CD4-positive, alpha-beta T cell treated with Interleukin-17A for 1 hour (primary cell): ENCODE results near the gene TKTL1.
"Not testable (repeated sequence)": the region's sequence is repeated elsewhere in the genome, so short reads cannot be mapped to it uniquely, and the experiment has no call there.

Source experiments
- DNase-seq: peaks from one replicate; pipeline ENCODE4 v3.0.0-alpha.2; 2020

The TKTL1 gene

GRCh38 chrX:154310616-154311536 lies 15.3 kb downstream of the TKTL1 start:
- no peak for DNase-seq

- no peak for DNase-seq
Observed at GRCh38 chrX:154312116-154312515, 16.5 kb downstream of the TKTL1 start.

- DNase-seq: peak; percentile 33
Observed at GRCh38 chrX:154313147-154313546, 17.6 kb downstream of the TKTL1 start.

- DNase-seq: no peak
Observed at GRCh38 chrX:154315416-154315815, 19.8 kb downstream of the TKTL1 start.

- DNase-seq: peak; percentile 26
Observed at GRCh38 chrX:154317391-154317995, 21.9 kb downstream of the TKTL1 start.

- no peak for DNase-seq
Observed at GRCh38 chrX:154320406-154320805, 24.8 kb downstream of the TKTL1 start.

- DNase-seq: no peak
Observed at GRCh38 chrX:154321152-154321551, 25.6 kb downstream of the TKTL1 start.

GRCh38 chrX:154321594-154321993 lies 26.0 kb downstream of the TKTL1 start:
- peak; percentile 26 for DNase-seq

GRCh38 chrX:154322890-154323289 lies 27.3 kb downstream of the TKTL1 start:
- no peak for DNase-seq

GRCh38 chrX:154323537-154323936 lies 27.9 kb downstream of the TKTL1 start:
- no peak for DNase-seq

GRCh38 chrX:154325541-154325940 lies 29.9 kb downstream of the TKTL1 start:
- no peak for DNase-seq

GRCh38 chrX:154327038-154327820 lies 31.6 kb downstream of the TKTL1 start:
- DNase-seq: peak; percentile 60

GRCh38 chrX:154328646-154329045 lies 33.1 kb downstream of the TKTL1 start:
- no peak for DNase-seq

- DNase-seq: no peak
Observed at GRCh38 chrX:154329294-154329693, 33.7 kb downstream of the TKTL1 start.

GRCh38 chrX:154332561-154332960 lies 37.0 kb downstream of the TKTL1 start:
- no peak for DNase-seq

GRCh38 chrX:154333116-154333515 lies 37.5 kb downstream of the TKTL1 start:
- DNase-seq: no peak

GRCh38 chrX:154333837-154334271 lies 38.3 kb downstream of the TKTL1 start:
- DNase-seq: no peak

- no peak for DNase-seq
Observed at GRCh38 chrX:154334496-154334895, 38.9 kb downstream of the TKTL1 start.

- DNase-seq: not testable (repeated sequence)
Observed at GRCh38 chrX:154341399-154342298, 46.1 kb downstream of the TKTL1 start.

GRCh38 chrX:154343063-154343462 lies 47.5 kb downstream of the TKTL1 start:
- DNase-seq: not testable (repeated sequence)

- DNase-seq: not testable (repeated sequence)
Observed at GRCh38 chrX:154343620-154344019, 48.0 kb downstream of the TKTL1 start.

- DNase-seq: peak; percentile 18
Observed at GRCh38 chrX:154348114-154348531, 52.5 kb downstream of the TKTL1 start.
